ENCODE data around the gene TRNP1.

GRCh38 chr1:26999440-26999987, 6.0 kb downstream of the TRNP1 start:
- TF ChIP-seq, protein P1, sequence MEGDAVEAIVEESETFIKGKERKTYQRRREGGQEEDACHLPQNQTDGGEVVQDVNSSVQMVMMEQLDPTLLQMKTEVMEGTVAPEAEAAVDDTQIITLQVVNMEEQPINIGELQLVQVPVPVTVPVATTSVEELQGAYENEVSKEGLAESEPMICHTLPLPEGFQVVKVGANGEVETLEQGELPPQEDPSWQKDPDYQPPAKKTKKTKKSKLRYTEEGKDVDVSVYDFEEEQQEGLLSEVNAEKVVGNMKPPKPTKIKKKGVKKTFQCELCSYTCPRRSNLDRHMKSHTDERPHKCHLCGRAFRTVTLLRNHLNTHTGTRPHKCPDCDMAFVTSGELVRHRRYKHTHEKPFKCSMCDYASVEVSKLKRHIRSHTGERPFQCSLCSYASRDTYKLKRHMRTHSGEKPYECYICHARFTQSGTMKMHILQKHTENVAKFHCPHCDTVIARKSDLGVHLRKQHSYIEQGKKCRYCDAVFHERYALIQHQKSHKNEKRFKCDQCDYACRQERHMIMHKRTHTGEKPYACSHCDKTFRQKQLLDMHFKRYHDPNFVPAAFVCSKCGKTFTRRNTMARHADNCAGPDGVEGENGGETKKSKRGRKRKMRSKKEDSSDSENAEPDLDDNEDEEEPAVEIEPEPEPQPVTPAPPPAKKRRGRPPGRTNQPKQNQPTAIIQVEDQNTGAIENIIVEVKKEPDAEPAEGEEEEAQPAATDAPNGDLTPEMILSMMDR (IDR thresholded peaks at IDR 0.05; ENCODE audit: low read depth, low read length) = no peak
- TF ChIP-seq POLR2A (IDR thresholded peaks at IDR 0.05; ENCODE audit: extremely low read depth, insufficient read length) = no peak
- TF ChIP-seq, protein P2, sequence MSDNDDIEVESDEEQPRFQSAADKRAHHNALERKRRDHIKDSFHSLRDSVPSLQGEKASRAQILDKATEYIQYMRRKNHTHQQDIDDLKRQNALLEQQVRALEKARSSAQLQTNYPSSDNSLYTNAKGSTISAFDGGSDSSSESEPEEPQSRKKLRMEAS (IDR thresholded peaks at IDR 0.05; ENCODE audit: low read depth, low read length) = no peak

Measured in NB4 (cell line).